Erythroblast (primary cell): ENCODE measurements around the gene PARD6G.

Experiments
- GATA1 ChIP-seq: IDR thresholded peaks from 2 replicates; pipeline ENCODE4 v1.6.1; 2011; ENCODE audit warnings: low read depth, mild to moderate bottlenecking, control low read depth, low read length, moderate library complexity
- POLR2A ChIP-seq: IDR thresholded peaks from 2 replicates; pipeline ENCODE4 v1.6.1; 2011; ENCODE audit warnings: mild to moderate bottlenecking, low read length

GRCh38 chr18:80185545-80185944 lies 61.8 kb downstream of the PARD6G start:
- no peak for TF ChIP-seq POLR2A
- no peak for TF ChIP-seq GATA1
